ENCODE results near the gene RFX6. TPM values are rescaled to one million over a fixed set of nuclear protein-coding genes. Genes with fewer than 3 reads are reported as not detected.

The RFX6 gene
- total RNA-seq, 2 experiments from 2014 or later, result not detected

DNA sequence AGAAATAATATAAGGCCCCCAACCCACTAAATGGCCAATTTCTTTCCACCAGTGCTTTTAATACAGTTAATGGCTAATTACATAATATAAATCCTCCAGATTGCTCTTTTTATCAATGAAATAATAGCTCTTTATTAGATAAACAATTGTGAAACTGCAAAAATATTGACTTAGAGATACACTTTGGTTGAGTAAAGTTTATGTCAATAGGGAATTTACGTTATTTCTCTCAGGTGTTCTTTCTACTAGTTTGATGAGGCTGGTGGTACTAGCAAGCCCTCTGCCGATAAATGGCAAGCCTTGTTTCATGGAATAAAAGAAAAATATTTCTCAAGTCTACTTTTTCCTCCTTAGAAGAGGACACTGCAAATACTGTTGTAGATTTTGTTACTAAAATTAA lies 18.9 kb downstream of the RFX6 start:
- H3K36me3 ChIP-seq (ENCODE audit: insufficient read depth, low read length), result no peaks in the 10 kb centered on the region
- H3K27ac ChIP-seq (ENCODE audit: low read depth in 1 of 2, low read length in 2 of 2), result no peak overlapping the region
- intact Hi-C loops (cut with DNase I, micrococcal nuclease), result no loop called here
- Mint-ChIP-seq H3K36me3 (ENCODE audit: low read depth) (no peaks in the 10 kb centered on the region), H3K27ac (no peak overlapping the region), H3K27me3 (no peaks in the 10 kb centered on the region), H3K4me3 (no peak overlapping the region), H3K9me3 (no peaks in the 10 kb centered on the region), H3K4me1 (ENCODE audit: low read depth) (no peaks in the 10 kb centered on the region)
- DNase-seq, result no peak
- H3K27me3 ChIP-seq (ENCODE audit: control insufficient read depth in 1 of 2, insufficient read depth in 2 of 2, low read length in 2 of 2), result no peaks in the 10 kb centered on the region
- no peak for TF ChIP-seq CTCF (IDR thresholded peaks at IDR 0.05)
- ChIA-PET POLR2A (no interaction called here), CTCF (no interaction called here)
- no peak overlapping the region for H3K4me3 ChIP-seq (ENCODE audit: low read length)
- H3K4me1 ChIP-seq (ENCODE audit: insufficient read depth, low read length), result no peaks in the 10 kb centered on the region
- H3K9me3 ChIP-seq (ENCODE audit: control insufficient read depth in 1 of 2, insufficient read depth in 1 of 2, low read length in 2 of 2), result peaks cover 0 to 3% of the 10 kb centered on the region in 2 experiments
- ATAC-seq (ENCODE audit: poor library complexity), result no peak

DNA sequence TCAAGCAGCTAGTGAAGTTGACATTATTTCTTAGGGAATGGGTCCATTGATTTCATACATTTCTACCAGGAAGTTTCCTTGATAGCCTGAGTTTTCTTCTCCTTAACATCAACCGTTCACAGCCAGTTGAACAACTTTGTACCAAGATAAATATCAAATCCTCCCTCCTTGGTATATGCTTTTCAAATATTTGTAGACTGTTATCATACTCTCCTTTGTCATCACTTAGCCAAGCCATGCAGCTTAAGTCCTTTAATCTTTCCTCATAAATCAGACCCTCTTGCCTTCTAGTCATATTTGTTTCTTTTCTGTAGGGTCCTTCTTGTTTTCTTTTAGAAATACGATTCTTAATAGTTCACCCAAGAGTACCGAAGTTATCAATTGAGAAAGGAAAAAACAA lies 25.6 kb downstream of the RFX6 start:
- no peaks in the 10 kb centered on the region for H3K4me1 ChIP-seq (ENCODE audit: insufficient read depth, low read length)
- H3K4me3 ChIP-seq (ENCODE audit: low read length), result no peak overlapping the region
- Mint-ChIP-seq H3K27me3 (no peaks in the 10 kb centered on the region), H3K36me3 (ENCODE audit: low read depth) (no peaks in the 10 kb centered on the region), H3K9me3 (peaks cover 11% of the 10 kb centered on the region), H3K27ac (no peak overlapping the region), H3K4me1 (ENCODE audit: low read depth) (no peaks in the 10 kb centered on the region), H3K4me3 (no peak overlapping the region)
- DNase-seq, result no peak
- ATAC-seq (ENCODE audit: poor library complexity), result no peak
- no peak for TF ChIP-seq CTCF (IDR thresholded peaks at IDR 0.05)
- ChIA-PET POLR2A (no interaction called here), CTCF (no interaction called here)
- peaks cover 0 to 8% of the 10 kb centered on the region in 2 experiments for H3K9me3 ChIP-seq (ENCODE audit: control insufficient read depth in 1 of 2, insufficient read depth in 1 of 2, low read length in 2 of 2)
- H3K36me3 ChIP-seq (ENCODE audit: insufficient read depth, low read length), result no peaks in the 10 kb centered on the region
- intact Hi-C loops (cut with DNase I, micrococcal nuclease), result no loop called here
- H3K27me3 ChIP-seq (ENCODE audit: control insufficient read depth in 1 of 2, insufficient read depth in 2 of 2, low read length in 2 of 2), result no peaks in the 10 kb centered on the region
- no peak overlapping the region for H3K27ac ChIP-seq (ENCODE audit: low read depth in 1 of 2, low read length in 2 of 2)

DNA sequence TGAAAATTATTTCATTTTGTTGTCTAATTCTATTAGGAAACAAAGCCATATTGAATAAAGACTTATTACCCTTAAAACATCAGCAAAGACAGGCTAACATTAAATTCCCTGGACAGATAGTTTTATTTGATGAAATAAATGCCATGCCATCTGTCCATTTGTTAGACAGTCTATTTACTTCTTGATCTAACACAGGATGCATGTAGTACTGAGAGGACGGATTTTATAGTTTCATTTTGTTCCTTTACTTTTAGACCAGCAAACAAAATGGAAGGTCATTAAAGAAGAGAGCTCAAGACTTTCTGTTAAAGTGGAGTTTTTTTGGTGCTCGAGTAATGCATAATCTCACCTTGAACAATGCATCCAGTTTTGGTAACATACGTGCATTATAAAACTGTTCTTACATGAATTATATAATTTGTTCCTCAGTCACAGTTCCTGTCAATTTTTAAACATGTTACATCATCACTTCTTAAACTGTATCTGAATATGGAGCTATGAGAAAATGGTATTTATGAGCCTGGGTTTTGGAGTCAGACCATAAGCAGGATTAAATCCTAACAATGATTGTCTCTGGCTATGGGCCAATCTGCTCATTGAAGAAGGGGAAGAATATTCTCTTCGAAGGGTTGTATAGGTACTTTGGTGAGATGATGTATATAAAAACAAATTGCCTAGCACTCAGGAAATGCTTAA lies 46.0 kb downstream of the RFX6 start:
- TF ChIP-seq CTCF (IDR thresholded peaks at IDR 0.05), result no peak
- ATAC-seq (ENCODE audit: poor library complexity) (no peak), DNase-seq (no peak)
- no peaks in the 10 kb centered on the region for H3K36me3 Mint-ChIP-seq (ENCODE audit: low read depth)
- no peaks in the 10 kb centered on the region for H3K9me3 Mint-ChIP-seq
- Histone ChIP-seq H3K36me3 (ENCODE audit: insufficient read depth, low read length) (no peaks in the 10 kb centered on the region), H3K27ac (ENCODE audit: low read depth in 1 of 2, low read length in 2 of 2) (no peak overlapping the region), H3K4me1 (ENCODE audit: insufficient read depth, low read length) (no peaks in the 10 kb centered on the region), H3K27me3 (ENCODE audit: control insufficient read depth in 1 of 2, insufficient read depth in 2 of 2, low read length in 2 of 2) (no peaks in the 10 kb centered on the region), H3K9me3 (ENCODE audit: control insufficient read depth in 1 of 2, insufficient read depth in 1 of 2, low read length in 2 of 2) (no peaks in the 10 kb centered on the region), H3K4me3 (ENCODE audit: low read length) (no peak overlapping the region)
- ChIA-PET POLR2A (no interaction called here), CTCF (no interaction called here)
- no peak overlapping the region for H3K27ac Mint-ChIP-seq
- no peaks in the 10 kb centered on the region for H3K4me1 Mint-ChIP-seq (ENCODE audit: low read depth)
- intact Hi-C loops (cut with DNase I, micrococcal nuclease), result no loop called here
- no peaks in the 10 kb centered on the region for H3K27me3 Mint-ChIP-seq
- no peak overlapping the region for H3K4me3 Mint-ChIP-seq
